Middle frontal gyrus (tissue), 1 donor: ENCODE data around the gene CUL1.

ENCODE experiments used
- DNase-seq: peaks from one replicate; pipeline ENCODE4 v3.0.0-alpha.2; 2015; ENCODE audit warnings: low spot score; ENCODE audit errors: extremely low spot score

The CUL1 gene

GRCh38 chr7:148849393-148850098, 150.8 kb downstream of the CUL1 start:
- no peak for DNase-seq

- no peak for DNase-seq
These were observed 151.9 kb downstream of the CUL1 start for GRCh38 chr7:148850564-148850963.
